ENCODE data around the gene SCYGR5.
"Not testable (repeated sequence)": the region's sequence is repeated elsewhere in the genome, so short reads cannot be mapped to it uniquely, and the experiment has no call there.

The SCYGR5 gene

DNA sequence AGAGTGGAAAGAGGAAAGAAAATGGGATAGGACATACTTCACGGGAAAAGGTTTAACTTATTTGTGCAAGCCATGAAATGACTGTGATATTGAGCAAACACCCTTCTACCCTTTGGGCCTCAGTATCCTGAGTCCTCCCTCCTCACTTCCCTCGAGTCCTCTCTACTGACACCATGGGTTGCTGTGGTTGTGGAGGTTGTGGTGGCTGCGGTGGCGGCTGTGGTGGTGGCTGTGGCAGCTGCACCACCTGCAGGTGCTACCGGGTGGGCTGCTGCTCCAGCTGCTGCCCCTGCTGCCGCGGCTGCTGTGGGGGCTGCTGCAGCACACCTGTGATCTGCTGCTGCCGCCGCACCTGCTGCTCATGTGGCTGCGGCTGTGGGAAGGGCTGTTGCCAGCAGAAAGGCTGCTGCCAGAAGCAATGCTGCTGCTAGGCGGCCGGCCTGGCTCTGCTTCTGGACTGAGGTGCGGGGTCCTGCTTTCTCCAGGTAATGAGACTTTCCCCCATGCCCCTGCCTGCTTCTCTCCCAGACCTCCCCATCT is at the start of gene SCYGR5:
Gene SCYGR5 (plus strand): TSS at position 174 of the 540 bp plus-strand sequence. CDS start 0 bp downstream, at position 174.
- DNase-seq = not testable (repeated sequence)

DNA sequence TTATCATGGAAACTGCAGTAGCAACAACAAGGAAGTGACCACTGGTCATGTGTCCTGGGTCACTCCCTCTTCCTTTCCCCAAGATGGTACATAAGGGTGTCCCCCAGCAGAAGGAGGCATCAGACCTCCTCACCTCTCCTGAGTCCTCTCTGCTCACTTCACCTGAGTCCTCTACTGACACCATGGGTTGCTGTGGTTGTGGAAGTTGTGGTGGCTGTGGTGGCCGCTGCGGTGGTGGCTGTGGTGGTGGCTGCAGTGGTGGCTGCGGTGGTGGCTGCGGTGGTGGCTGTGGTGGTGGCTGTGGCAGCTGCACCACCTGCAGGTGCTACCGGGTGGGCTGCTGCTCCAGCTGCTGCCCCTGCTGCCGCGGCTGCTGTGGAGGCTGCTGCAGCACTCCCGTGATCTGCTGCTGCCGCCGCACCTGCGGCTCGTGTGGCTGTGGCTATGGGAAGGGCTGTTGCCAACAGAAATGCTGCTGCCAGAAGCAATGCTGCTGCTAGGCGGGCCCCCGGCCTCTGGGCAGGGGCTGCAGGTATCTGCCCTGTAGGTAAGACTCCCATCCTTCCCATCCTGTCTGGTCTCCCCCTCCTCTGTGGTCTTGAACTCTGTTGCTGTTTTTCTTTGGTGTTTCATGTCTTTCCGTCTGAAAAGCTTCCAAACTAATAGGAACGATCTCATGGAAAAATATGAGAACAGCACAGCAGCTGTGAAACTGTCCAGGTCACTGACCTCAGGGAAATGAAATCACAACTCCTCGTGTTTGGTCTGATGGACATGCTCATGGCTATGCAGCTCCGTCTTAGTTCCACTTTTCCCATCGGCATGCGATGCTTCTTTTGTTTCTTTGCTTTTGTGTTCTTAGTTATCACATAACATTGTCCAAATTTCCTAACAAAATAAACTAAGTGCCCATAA is 49.0 kb upstream of the SCYGR5 start, which contains the start of gene SCYGR4:
Gene SCYGR4 (plus strand): TSS at position 183 of the 915 bp plus-strand sequence. CDS start 0 bp downstream, at position 183.
- DNase-seq = no peak

GRCh38 chr2:227623226-227623625 is 43.4 kb upstream of the SCYGR5 start:
- DNase-seq = no peak

GRCh38 chr2:227625420-227625819 is 41.2 kb upstream of the SCYGR5 start:
- no peak for DNase-seq

DNA sequence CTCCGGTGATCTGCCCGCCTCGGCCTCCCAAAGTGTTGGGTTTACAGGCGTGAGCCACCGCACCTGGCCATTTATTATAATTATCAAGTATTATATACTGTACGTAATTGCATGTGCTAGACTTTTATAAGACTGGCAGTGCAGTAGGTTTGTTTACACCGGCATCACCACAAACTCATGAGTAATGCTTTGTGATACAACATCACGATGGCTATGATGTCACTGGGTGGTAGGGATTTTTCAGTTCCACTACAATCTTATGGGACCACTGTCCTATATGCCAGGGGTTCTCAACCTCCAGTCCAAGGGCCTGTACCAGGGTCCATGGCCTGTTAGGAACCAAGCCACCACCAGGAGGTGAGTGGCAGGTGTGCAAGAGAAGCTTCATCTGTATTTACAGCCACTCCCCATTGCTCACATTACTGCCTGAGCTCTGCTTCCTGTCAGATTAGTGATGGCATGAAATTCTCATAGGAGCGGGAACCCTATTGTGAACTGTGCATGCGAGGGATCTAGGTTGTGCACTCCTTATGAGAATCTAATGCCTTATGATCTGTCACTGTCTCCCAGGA is 39.9 kb upstream of the SCYGR5 start:
- DNase-seq = no peak

DNA sequence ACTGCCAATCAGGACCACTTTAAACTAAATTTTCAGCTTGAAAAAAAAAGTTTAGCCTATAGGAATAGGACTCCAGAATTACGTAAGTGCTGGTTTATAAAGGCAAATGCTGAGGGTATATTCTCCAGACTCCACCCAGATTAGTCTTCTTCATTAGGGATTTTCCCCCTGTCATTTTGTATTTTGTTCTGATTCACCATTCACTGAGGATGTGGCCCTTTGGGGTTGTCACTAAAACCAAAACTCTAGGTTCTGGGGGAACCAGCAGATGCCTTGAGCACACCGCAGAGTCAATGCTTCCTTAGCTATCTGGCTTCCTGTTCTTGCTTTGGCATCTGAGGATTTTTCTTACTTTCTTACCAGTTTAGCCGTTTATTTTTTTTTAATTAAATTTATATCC is 38.8 kb upstream of the SCYGR5 start:
- DNase-seq = no peak

DNA sequence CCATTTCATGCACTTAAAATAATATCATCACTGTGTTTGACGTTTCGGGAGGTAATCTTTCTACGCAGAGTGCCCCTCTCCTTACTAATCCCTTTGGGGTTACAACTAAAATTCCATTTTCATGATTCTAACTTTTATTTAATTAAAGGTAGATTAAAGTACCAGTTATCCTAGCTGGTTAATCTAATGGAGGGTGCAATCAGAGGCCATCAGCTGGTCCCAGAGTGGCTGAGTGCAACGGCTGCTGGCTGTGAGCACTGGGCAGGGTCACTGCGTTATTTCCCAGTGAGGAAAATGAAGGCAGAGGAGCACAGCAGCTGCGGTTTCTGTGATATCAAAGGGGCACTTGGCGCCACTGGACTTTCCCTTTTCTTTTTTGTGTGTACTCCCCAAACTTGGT is 37.2 kb upstream of the SCYGR5 start:
- DNase-seq = no peak

GRCh38 chr2:227630322-227630721 is 36.3 kb upstream of the SCYGR5 start:
- DNase-seq = no peak

- DNase-seq = no peak
Measured at GRCh38 chr2:227632827-227633226, 33.8 kb upstream of the SCYGR5 start.

GRCh38 chr2:227634201-227634600 is 32.4 kb upstream of the SCYGR5 start:
- no peak for DNase-seq

DNA sequence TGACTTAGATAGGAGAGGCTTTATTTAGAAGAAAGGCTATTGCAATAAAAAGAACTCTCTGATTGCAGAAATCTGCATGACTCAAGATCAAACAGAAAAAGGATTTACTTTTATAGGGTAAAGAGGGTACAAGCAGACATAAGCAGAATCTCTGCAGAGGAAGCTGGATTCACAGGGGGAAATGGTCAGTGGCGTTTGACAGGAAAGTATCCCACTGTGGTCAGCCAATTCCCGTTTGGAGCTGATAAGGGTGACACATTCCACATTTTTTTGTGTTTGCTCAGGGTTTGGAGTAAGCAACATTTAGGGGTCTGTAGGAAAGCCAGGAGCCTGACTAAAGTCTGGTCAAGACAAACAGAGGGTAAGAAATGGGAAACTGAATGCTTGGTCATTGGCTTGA is 23.9 kb upstream of the SCYGR5 start:
- no peak for DNase-seq

GRCh38 chr2:227643990-227644551 is 22.5 kb upstream of the SCYGR5 start:
- no peak for DNase-seq

- no peak for DNase-seq
Measured at GRCh38 chr2:227653419-227653818, 13.2 kb upstream of the SCYGR5 start.

- no peak for DNase-seq
Measured at GRCh38 chr2:227654426-227654825, 12.2 kb upstream of the SCYGR5 start.

- no peak for DNase-seq
Measured at GRCh38 chr2:227655454-227655853, 11.2 kb upstream of the SCYGR5 start.

- no peak for DNase-seq
Measured at GRCh38 chr2:227657199-227657845, 9.3 kb upstream of the SCYGR5 start.

DNA sequence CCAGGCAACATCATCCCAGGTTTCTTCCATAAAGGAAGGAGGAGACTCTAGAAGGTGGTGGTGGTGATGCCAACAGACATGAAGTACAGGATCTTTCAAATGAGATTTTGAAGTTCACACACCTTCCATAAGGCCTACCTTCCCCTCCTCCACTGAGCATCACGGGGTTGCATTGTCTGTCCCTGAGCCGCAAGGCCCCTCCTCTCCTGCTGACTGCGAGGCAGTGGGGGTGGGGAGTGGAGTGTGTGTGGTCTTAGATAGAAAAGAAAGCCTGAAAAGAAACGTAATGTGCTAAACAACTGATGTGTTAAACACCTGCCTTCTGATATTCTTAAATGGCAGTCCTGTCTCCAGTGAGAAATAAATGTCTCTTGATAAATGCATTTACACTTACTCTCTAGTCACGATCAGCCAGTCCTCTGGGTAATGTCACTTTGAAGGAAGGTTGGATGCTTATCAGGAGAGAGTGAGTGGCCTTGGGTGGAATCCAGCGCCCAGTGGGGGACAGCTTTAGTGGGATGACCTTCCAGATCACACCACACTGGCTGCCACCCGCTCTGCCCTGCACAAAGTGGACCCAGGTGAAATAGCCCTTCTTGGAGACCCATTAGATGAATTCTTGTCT is 5.5 kb upstream of the SCYGR5 start:
- no peak for DNase-seq

- no peak for DNase-seq
Measured at GRCh38 chr2:227661827-227662226, 4.8 kb upstream of the SCYGR5 start.

DNA sequence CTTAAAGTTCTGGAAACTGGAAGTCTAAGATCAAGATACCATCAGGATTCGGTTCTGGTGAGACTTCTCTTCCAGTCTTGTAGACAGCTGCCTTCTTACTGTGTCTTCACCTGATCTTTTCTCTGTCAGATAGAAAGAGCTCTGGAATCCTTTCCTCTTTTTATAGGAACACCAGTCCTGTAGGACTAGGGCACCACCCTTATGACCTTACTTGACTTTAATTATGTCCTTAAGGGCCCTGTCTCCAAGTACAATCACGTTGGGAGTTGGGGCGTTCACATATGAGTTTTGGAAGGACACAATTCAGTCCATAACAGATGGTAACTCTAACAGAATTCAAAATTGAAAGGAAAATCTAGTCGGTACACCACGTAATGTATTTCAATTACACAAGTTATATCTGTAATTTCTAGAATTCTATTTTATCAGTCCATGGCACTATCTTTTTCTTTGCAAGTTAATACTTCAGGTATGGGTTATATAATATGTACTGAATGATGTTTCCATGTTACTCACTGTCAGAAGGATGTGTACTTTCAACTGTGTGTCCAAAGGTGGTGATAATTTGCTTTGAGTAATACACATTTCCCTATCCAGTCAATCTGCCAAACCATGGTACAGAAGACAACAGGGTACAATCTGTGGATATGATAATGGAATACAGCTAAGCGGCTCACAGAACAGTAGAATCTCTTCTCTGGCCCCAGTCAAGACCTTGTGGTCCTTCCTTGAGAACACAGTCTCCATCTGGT is 1.2 kb upstream of the SCYGR5 start:
- no peak for DNase-seq

- DNase-seq = no peak
Measured at GRCh38 chr2:227671170-227671905, 4.7 kb downstream of the SCYGR5 start.

DNA sequence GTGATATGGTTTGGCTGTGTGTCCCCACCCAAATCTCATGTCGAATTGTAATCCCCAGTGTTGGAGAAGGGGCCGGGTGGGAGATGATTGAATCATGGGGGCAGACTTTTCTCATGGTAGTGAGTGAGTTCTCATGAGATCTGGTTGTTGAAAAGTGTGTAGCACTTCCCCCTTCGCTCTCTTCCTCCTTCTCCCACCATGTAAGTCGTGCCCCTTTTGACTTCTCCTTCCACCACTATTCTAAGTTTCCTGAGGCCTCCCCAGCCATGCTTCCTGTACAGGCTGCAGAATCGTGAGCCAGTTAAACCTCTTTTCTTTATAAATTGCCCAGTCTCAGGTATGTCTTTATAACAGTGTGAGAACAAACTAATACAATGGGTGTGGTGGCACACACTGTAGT is 7.0 kb downstream of the SCYGR5 start:
- DNase-seq = not testable (repeated sequence)

Data from cerebellar nuclear complex (tissue), 1 donor.